IMR-90 (cell line): ENCODE data around the gene MAOA. TPM values are rescaled to one million over a fixed set of nuclear protein-coding genes. Genes with fewer than 3 reads are reported as not detected.

ENCODE experiments used
- ATAC-seq: fragments of 200-7000 bp; cut with Tn5 transposase; 2 replicates; pipeline ENCODE4 v1.9.1; 2020; ENCODE audit warnings: low read depth, mild to moderate bottlenecking, moderate library complexity
- BruUV-seq: library from RNA; stranded (reverse); fragments of 400-500 nt; replicated peaks from 2 replicates; lab custom pipeline; 2021; lab: Mats Ljungman, UMichigan
- CTCF ChIA-PET: fragments of 300-600 bp; formaldehyde crosslinking; extraction: SDS; loops from one replicate; lab custom pipeline; 2021; ENCODE audit warnings: antibody characterized with exemption; lab: Yijun Ruan, JAX
- POLR2A ChIA-PET: fragments of 300-600 bp; sonication (Branson Sonifier 250); formaldehyde crosslinking; loops from one replicate; lab custom pipeline; 2022; ENCODE audit warnings: antibody characterized with exemption; ENCODE audit not compliant: unreplicated experiment; lab: Charles Lee
- DNase-seq: peaks from one replicate; pipeline ENCODE4 v3.0.0; 2013
- H2AFZ ChIP-seq: replicated peaks from 2 replicates; pipeline ENCODE3; 2013; ENCODE audit warnings: low read length, mild to moderate bottlenecking; ENCODE audit not compliant: poor library complexity
- H2AK5ac ChIP-seq: 2 replicates; pipeline ENCODE4 v1.6.1; 2013; ENCODE audit warnings: low read depth, low read length, inconsistent platforms
- H2AK9ac ChIP-seq: replicated peaks from 2 replicates; pipeline ENCODE3; 2013; ENCODE audit warnings: mild to moderate bottlenecking, low read depth, low read length, moderate library complexity; ENCODE audit not compliant: poor library complexity
- H2BK120ac ChIP-seq: 2 replicates; pipeline ENCODE4 v1.6.1; 2013; ENCODE audit warnings: low read depth, low read length, inconsistent platforms
- H2BK15ac ChIP-seq: 3 replicates; pipeline ENCODE4 v1.6.1; 2013; ENCODE audit warnings: low read depth, low read length, inconsistent platforms
- H2BK20ac ChIP-seq: 2 replicates; pipeline ENCODE4 v1.6.1; 2013; ENCODE audit warnings: low read depth, mild to moderate bottlenecking, inconsistent platforms, low read length, moderate library complexity
- H2BK5ac ChIP-seq: 2 replicates; pipeline ENCODE4 v1.6.1; 2013; ENCODE audit warnings: mild to moderate bottlenecking, low read depth, low read length, inconsistent platforms; ENCODE audit not compliant: poor library complexity, severe bottlenecking
- H3K14ac ChIP-seq: replicated peaks from 2 replicates; pipeline ENCODE4 v1.6.1; 2013; ENCODE audit warnings: low read depth, low read length, inconsistent platforms
- H3K18ac ChIP-seq: 2 replicates; pipeline ENCODE4 v1.6.1; 2013; ENCODE audit warnings: low read depth, low read length, control low read depth
- H3K23ac ChIP-seq: 2 replicates; pipeline ENCODE4 v1.6.1; 2013; ENCODE audit warnings: low read depth, low read length, inconsistent platforms
- H3K27ac ChIP-seq: 2 replicates; pipeline ENCODE4 v1.5.1; 2013; ENCODE audit warnings: mild to moderate bottlenecking, control low read depth, low read length; ENCODE audit not compliant: insufficient read depth
- H3K27me3 ChIP-seq: 2 replicates; pipeline ENCODE4 v1.6.1; 2013; ENCODE audit warnings: low read length; ENCODE audit not compliant: control insufficient read depth, insufficient read depth
- H3K36me3 ChIP-seq: 2 replicates; pipeline ENCODE4 v1.6.1; 2013; ENCODE audit warnings: low read length, mixed read lengths; ENCODE audit not compliant: control insufficient read depth, insufficient read depth
- H3K4ac ChIP-seq: 2 replicates; pipeline ENCODE4 v1.6.1; 2013; ENCODE audit warnings: low read depth, low read length, inconsistent platforms
- H3K4me1 ChIP-seq: 2 replicates; pipeline ENCODE4 v1.6.1; 2013; ENCODE audit warnings: low read length, mixed read lengths; ENCODE audit not compliant: control insufficient read depth, insufficient read depth
- H3K4me2 ChIP-seq: 2 replicates; pipeline ENCODE4 v1.6.1; 2013; ENCODE audit warnings: low read depth, mild to moderate bottlenecking, control low read depth, low read length, moderate library complexity
- H3K4me3 ChIP-seq: 2 replicates; pipeline ENCODE4 v1.5.1; 2013; ENCODE audit warnings: low read depth, mild to moderate bottlenecking, control low read depth, low read length, moderate library complexity; ENCODE audit not compliant: insufficient read depth
- H3K56ac ChIP-seq: 2 replicates; pipeline ENCODE4 v1.6.1; 2013; ENCODE audit warnings: low read length, inconsistent platforms; ENCODE audit not compliant: insufficient read depth; ENCODE audit errors: extremely low read depth
- H3K79me1 ChIP-seq, 2 experiments: 2 replicates each; pipeline ENCODE4 v1.6.1; 2013; ENCODE audit warnings: low read length in 2 of 2, inconsistent platforms in 1 of 2, low read depth in 1 of 2
- H3K9ac ChIP-seq: 2 replicates; pipeline ENCODE4 v1.6.1; 2013; ENCODE audit warnings: low read depth, low read length, control low read depth
- H3K9me1 ChIP-seq: 2 replicates; pipeline ENCODE4 v1.6.1; 2013; ENCODE audit warnings: low read length, inconsistent platforms; ENCODE audit not compliant: insufficient read depth
- H3K9me3 ChIP-seq: 2 replicates; pipeline ENCODE4 v1.6.1; 2013; ENCODE audit warnings: low read length; ENCODE audit not compliant: control insufficient read depth, insufficient read depth
- H4K20me1 ChIP-seq: 2 replicates; pipeline ENCODE4 v1.6.1; 2013; ENCODE audit warnings: low read length, inconsistent platforms; ENCODE audit not compliant: insufficient read depth
- H4K5ac ChIP-seq: 2 replicates; pipeline ENCODE4 v1.6.1; 2013; ENCODE audit warnings: mild to moderate bottlenecking, low read depth, low read length, control low read depth
- H4K8ac ChIP-seq, 2 experiments: 2 replicates each; pipeline ENCODE4 v1.6.1; 2013; ENCODE audit warnings: low read depth in 2 of 2, low read length in 2 of 2, control low read depth in 1 of 2, inconsistent platforms in 1 of 2
- H4K91ac ChIP-seq: 2 replicates; pipeline ENCODE4 v1.6.1; 2013; ENCODE audit warnings: low read depth, low read length, inconsistent platforms; ENCODE audit not compliant: insufficient read depth
- CHD1 ChIP-seq: IDR thresholded peaks from 2 replicates; pipeline ENCODE4 v1.6.1; 2012; ENCODE audit warnings: low read depth, low read length, improper control_type of control experiment
- CTCF ChIP-seq: conservative IDR thresholded peaks from 2 replicates; pipeline ENCODE4 v1.5.1; 2012; ENCODE audit warnings: mild to moderate bottlenecking, low read depth, low read length, improper control_type of control experiment
- ELK1 ChIP-seq: fragments of 150-350 bp; IDR thresholded peaks from 2 replicates; pipeline ENCODE4 v1.6.1; 2016; ENCODE audit warnings: low read depth, mild to moderate bottlenecking, low read length, moderate library complexity, borderline replicate concordance
- FOS ChIP-seq: fragments of 150-350 bp; IDR thresholded peaks from 2 replicates; pipeline ENCODE4 v1.6.1; 2016; ENCODE audit warnings: low read depth, low read length
- MAFK ChIP-seq: IDR thresholded peaks from 2 replicates; pipeline ENCODE4 v1.6.1; 2012; ENCODE audit warnings: low read depth, low read length, improper control_type of control experiment
- MXI1 ChIP-seq: IDR thresholded peaks from 2 replicates; pipeline ENCODE4 v1.6.1; 2012; ENCODE audit warnings: low read depth, mild to moderate bottlenecking, low read length, moderate library complexity, borderline replicate concordance
- NFE2L2 ChIP-seq: fragments of 150-350 bp; IDR thresholded peaks from 2 replicates; pipeline ENCODE4 v1.6.1; 2016; ENCODE audit warnings: low read depth, mild to moderate bottlenecking, low read length
- POLR2A ChIP-seq: IDR thresholded peaks from 2 replicates; pipeline ENCODE4 v1.6.1; 2012; ENCODE audit warnings: mild to moderate bottlenecking, low read depth, low read length
- RAD21 ChIP-seq: IDR thresholded peaks from 2 replicates; pipeline ENCODE4 v1.6.1; 2012; ENCODE audit warnings: low read length, improper control_type of control experiment
- RCOR1 ChIP-seq: IDR thresholded peaks from 2 replicates; pipeline ENCODE4 v1.6.1; 2012; ENCODE audit warnings: mild to moderate bottlenecking, low read length, improper control_type of control experiment; ENCODE audit not compliant: insufficient replicate concordance
- SMC3 ChIP-seq: fragments of 150-350 bp; IDR thresholded peaks from 2 replicates; pipeline ENCODE4 v1.6.1; 2016; ENCODE audit warnings: low read depth, mild to moderate bottlenecking, antibody characterized with exemption, low read length, moderate library complexity
- WGBS, 2 experiments: methylation state at CpG; one replicate each; pipeline versions ENCODE4 v1.1.5 to v1.1.7; 2013; ENCODE audit warnings: missing lambda C conversion rate in 2 of 2; ENCODE audit not compliant: insufficient read length in 1 of 2; ENCODE audit errors: extremely low coverage in 2 of 2; 5-methylcytosine and 5-hydroxymethylcytosine counted together
- dilution Hi-C: fragments of 300-500 bp; cut with HindIII; formaldehyde crosslinking; loops from one replicate; pipeline ENCODE4 v1.14.3; 2018; ENCODE audit warnings: low sequenced_read_pairs; ENCODE audit not compliant: unreplicated experiment
- in situ Hi-C: fragments of 300-500 bp; cut with MboI; formaldehyde crosslinking; loops from 3 replicates; pipeline ENCODE4 v1.14.3; 2019; ENCODE audit warnings: low sequenced_read_pairs, inconsistent platforms, mixed read lengths
- intact Hi-C: fragments of 100-400 bp; cut with micrococcal nuclease; formaldehyde crosslinking; loops from 2 replicates; pipeline ENCODE4 v1.10.0; 2022
- polyA plus RNA-seq, 3 experiments: library from polyadenylated mRNA; depleted of rRNA; stranded (reverse); fragments of >200 nt; gene quantifications; 2 replicates each; pipeline ENCODE4 v1.2.3, GENCODE V29; 2012; ENCODE audit warnings: low replicate concordance in 1 of 3
- total RNA-seq: library from RNA; depleted of rRNA; stranded (reverse); fragments of >200 nt; gene quantifications from 2 replicates; pipeline ENCODE4 v1.2.3, GENCODE V29; 2012

MAOA gene
- total and polyA plus RNA-seq, 2 of the 4 experiments (the other 2 are of a cell fraction), result 0.14 to 0.36 TPM

- Histone ChIP-seq H2BK120ac (no peak overlapping the region), H4K5ac (no peak overlapping the region), H3K4ac (no peak overlapping the region), H3K36me3 (no peaks in the 10 kb centered on the region), H3K4me1 (no peaks in the 10 kb centered on the region), H2AK9ac (no peak overlapping the region), H3K9me1 (no peaks in the 10 kb centered on the region), H4K91ac (no peak overlapping the region), H3K79me1 (no peaks in the 10 kb centered on the region), H2BK5ac (no peak overlapping the region), H2BK15ac (no peak overlapping the region), H2BK20ac (no peak overlapping the region), H4K20me1 (no peaks in the 10 kb centered on the region), H3K9ac (no peak overlapping the region), H3K9me3 (peaks cover 7% of the 10 kb centered on the region; the same call in 1 of the 2 replicates), H3K14ac (no peak overlapping the region), H4K8ac (no peak overlapping the region), H3K23ac (no peak overlapping the region), H3K18ac (no peak overlapping the region), H2AFZ (no peak overlapping the region), H3K4me3 (no peak overlapping the region), H3K27ac (no peak overlapping the region), H3K4me2 (no peak overlapping the region), H2AK5ac (no peak overlapping the region), H3K56ac (no peak overlapping the region), H3K27me3 (no peaks in the 10 kb centered on the region)
- CTCF ChIA-PET, result no interaction called here
- ATAC-seq (no peak), DNase-seq (no peak)
- TF ChIP-seq RAD21, result no peak
- TF ChIP-seq SMC3, result no peak
- no peak for TF ChIP-seq CHD1
- TF ChIP-seq FOS, result no peak
- no peak for TF ChIP-seq MXI1
- TF ChIP-seq CTCF, result no peak
- no peak for TF ChIP-seq ELK1
- no peak for TF ChIP-seq MAFK
- no peak for TF ChIP-seq RCOR1
- TF ChIP-seq POLR2A, result no peak
- TF ChIP-seq NFE2L2, result no peak
- WGBS, 2 experiments, result 0% methylated on average over 1 of the region's 1 CpG; no CpG with 5 or more reads in 1 of the 2 experiments
- dilution Hi-C loops (no loop called here), in situ Hi-C loops (no loop called here), intact Hi-C loops (no loop called here)
- POLR2A ChIA-PET, result no interaction called here
- BruUV-seq, result no TSS peak
Measured at GRCh38 chrX:43718956-43719355, 62.9 kb downstream of the MAOA start.
